Lower leg skin (tissue), 4 donors: ENCODE data around the gene STRA6. TPM values are rescaled to one million over a fixed set of nuclear protein-coding genes. Genes with fewer than 3 reads are reported as not detected.

Experiments used
- DNase-seq, 2 donors: peaks; one replicate each; pipeline ENCODE4 v3.0.0-alpha.2; 2019; ENCODE audit warnings: low spot score in 2 of 2
- H3K4me3 ChIP-seq: fragments of 200-600 bp; sonication (generic); 2 replicates; pipeline ENCODE4 v1.5.1; 2017; ENCODE audit warnings: mild to moderate bottlenecking, low read depth; ENCODE audit not compliant: poor library complexity, severe bottlenecking
- POLR2A ChIP-seq, 2 donors: fragments of 450-650 bp; IDR thresholded peaks; one replicate each; pipeline ENCODE4 v1.6.1; 2016 to 2017; ENCODE audit warnings: antibody characterized with exemption in 2 of 2, mild to moderate bottlenecking in 1 of 2, moderate library complexity in 1 of 2
- WGBS, 2 donors: methylation state at CpG; one replicate each; pipeline ENCODE4 v1.1.5; 2018; 5-methylcytosine and 5-hydroxymethylcytosine counted together
- intact Hi-C: fragments of 100-400 bp; cut with DNase I; formaldehyde crosslinking; loops from one replicate; pipeline ENCODE4 v1.15.0; 2023; ENCODE audit warnings: low total_unique reads
- total RNA-seq, 4 donors: library from RNA; depleted of rRNA; stranded (reverse); fragments of >200 nt; gene quantifications; one replicate each; pipeline ENCODE4 v1.1.0, GENCODE V29; 2016
- TF ChIP-seq, protein P1 (sequence below), 3 donors: fragments of 450-650 bp; IDR thresholded peaks; one replicate each; pipeline ENCODE4 v1.5.1; 2016; ENCODE audit warnings: antibody characterized with exemption in 3 of 3, mild to moderate bottlenecking in 3 of 3, moderate library complexity in 2 of 3

Gene STRA6
- total RNA-seq, 4 donors from 2014 or later = 0.52 TPM; not detected in 3

DNA sequence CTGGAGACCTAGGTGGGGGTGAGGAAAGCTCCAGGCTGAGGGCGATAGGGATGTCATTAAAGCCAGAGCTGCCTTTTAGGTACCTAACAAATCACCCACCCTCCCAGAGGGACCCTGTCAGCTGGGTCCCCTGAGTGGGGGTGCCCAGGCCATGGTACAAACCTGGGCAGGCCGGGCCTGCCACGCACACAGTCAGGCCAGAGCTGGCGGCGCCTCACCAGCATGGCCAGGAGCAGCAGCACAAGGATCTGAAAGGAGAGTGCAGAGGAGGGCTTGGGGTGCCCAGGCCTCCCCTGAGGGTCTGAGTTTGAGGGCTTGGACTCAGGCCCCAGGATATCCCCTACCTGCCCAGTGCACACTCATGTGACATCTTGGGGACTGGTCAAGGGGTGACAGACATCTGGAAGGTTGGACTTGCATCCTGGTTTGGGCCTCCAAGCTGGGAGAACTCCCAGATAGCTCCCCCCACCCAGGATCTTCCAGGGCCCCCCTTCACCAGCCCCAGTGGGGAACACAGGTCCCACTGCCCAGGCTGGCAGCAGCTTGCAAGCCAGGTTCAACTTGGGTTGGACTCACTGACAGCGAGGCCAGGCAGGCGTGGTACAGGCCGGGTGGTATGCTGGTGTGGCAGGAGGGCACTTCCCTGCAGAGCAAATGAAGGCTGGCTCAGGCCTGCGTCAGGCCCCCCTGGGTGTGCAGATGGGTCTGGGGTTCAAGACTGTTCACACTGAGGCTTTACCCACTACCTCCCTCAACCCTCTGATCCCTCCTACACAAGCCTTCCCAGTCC, 5.2 kb downstream of the STRA6 start:
- TF ChIP-seq POLR2A (IDR thresholded peaks at IDR 0.05) = no peak
- TF ChIP-seq, protein P1, sequence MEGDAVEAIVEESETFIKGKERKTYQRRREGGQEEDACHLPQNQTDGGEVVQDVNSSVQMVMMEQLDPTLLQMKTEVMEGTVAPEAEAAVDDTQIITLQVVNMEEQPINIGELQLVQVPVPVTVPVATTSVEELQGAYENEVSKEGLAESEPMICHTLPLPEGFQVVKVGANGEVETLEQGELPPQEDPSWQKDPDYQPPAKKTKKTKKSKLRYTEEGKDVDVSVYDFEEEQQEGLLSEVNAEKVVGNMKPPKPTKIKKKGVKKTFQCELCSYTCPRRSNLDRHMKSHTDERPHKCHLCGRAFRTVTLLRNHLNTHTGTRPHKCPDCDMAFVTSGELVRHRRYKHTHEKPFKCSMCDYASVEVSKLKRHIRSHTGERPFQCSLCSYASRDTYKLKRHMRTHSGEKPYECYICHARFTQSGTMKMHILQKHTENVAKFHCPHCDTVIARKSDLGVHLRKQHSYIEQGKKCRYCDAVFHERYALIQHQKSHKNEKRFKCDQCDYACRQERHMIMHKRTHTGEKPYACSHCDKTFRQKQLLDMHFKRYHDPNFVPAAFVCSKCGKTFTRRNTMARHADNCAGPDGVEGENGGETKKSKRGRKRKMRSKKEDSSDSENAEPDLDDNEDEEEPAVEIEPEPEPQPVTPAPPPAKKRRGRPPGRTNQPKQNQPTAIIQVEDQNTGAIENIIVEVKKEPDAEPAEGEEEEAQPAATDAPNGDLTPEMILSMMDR (IDR thresholded peaks at IDR 0.05) = no peak
- no peak overlapping the region for H3K4me3 ChIP-seq
- intact Hi-C loops = no loop called here
- 97 to 98% methylated on average over 5 to 9 of the region's 9 CpGs for WGBS, 2 donors
- no peak for DNase-seq

DNA sequence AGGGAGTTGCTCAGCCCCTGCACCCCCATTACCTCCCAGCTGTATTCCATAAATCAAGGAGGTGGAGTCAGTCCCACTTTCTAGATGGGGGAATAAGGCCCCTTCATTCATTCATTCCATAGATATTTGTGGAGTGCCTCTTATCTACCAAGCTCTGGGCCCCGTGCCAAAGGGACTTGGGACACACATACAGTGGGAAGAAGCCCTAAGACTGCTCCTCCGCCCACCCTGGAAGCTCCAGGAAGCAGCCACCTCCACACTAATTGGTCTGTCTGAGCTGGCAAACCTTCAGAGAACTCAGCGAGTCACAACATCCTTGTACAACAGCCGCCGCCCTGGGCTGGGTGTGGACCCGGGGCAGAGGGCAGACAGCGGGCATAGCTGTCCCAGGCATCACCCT, 6.4 kb downstream of the STRA6 start:
- no peak for TF ChIP-seq POLR2A (IDR thresholded peaks at IDR 0.05)
- TF ChIP-seq, protein P1 (IDR thresholded peaks at IDR 0.05) = no peak
- no peak for DNase-seq
- no peak overlapping the region for H3K4me3 ChIP-seq
- intact Hi-C loops = no loop called here
- WGBS, 2 donors = 20 to 21% methylated on average over 7 of the region's 7 CpGs

DNA sequence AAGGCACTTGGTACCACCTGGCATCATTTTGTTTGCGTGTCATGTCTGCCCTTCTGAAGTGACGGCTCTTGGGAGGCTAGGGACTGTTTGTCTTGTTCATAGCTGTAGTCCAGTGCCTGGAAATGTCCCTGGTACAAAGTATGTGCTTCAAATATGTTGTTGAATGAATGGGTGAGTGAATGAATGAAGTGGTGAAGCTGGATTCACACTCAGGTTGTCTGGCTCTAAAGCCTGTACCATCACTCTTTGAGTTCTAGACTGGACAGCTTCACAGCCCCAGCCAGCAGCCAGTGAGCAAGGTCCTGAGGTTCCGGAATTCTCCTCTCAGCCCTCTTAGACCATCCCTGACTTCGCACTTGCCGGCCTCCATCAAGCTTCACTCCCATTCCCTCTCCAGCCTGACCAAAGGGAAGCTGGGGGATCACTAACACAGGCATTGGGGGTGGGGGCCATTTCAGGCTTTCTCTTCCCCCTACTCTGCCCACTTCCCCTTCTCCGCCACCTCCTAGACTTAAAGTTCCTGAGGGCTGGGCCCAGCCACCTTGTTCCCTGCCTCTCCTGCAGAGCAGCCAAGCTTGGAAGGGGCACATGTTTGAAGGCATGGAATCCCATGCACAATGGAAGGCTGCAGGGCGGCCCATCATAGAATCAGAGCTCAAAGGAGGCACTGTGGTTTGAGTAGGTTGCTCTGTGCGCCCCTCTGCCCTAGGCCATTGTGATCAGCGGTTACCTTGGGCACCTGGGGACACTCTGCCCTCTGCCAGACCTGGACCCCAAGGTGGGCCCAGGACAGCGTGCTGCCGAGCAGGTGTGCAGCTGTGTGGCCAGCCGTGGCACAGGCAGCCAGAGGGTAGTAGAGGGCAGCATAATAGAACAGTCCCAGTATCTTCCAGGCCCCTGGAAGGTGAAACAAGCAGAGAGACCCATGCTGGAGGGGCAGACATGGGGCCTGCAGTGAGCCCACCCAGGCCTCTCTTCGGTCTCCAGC, 7.7 kb downstream of the STRA6 start:
- intact Hi-C loops = no loop called here
- TF ChIP-seq POLR2A (IDR thresholded peaks at IDR 0.05) = no peak
- TF ChIP-seq, protein P1 (IDR thresholded peaks at IDR 0.05) = no peak
- WGBS, 2 donors = 92 to 94% methylated on average over 13 of the region's 13 CpGs
- H3K4me3 ChIP-seq = no peak overlapping the region
- no peak for DNase-seq

DNA sequence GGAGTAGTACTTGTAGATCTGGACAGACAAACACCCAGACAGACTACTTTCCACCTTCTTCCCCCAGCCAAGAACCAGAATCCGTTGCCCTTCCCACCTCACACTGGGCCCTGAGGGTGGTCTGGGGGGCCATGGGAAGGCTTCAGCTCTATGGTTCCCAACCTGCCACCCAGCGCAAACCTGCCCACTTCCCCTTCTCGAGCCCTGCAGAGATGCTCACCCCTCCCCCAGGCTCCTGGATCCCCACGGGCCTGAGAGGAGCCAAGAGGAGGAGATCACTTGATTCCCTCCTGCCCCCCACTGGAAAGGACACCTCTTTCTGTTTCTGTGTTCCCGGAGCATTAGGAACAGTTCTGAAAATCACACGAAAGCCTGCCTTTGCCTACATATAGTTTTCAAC, 8.7 kb downstream of the STRA6 start:
- TF ChIP-seq, protein P1 (IDR thresholded peaks at IDR 0.05) = no peak
- no peak for TF ChIP-seq POLR2A (IDR thresholded peaks at IDR 0.05)
- H3K4me3 ChIP-seq = no peak overlapping the region
- no peak for DNase-seq
- WGBS, 2 donors = 68 to 84% methylated on average over 6 of the region's 6 CpGs
- intact Hi-C loops = no loop called here

DNA sequence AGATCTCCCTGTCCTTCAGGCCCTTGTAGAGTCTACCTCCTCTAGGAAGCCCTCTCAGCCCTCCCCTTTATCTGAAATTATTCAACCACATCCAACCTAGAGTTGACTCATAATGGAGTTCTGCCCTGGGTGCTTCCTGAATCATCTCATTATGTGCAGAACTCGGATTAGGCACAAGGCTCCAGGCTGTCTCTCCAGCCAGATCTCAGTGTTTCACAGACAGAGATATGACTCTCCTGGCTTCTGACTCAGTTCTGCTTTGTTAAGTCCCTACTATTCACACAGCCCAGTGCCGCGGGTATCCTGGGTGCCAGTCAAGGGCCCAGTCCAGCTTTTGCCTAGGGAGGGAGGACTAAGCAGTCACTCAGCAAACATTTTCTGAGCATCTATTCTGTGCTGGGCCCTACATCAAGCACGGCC, 9.3 kb downstream of the STRA6 start:
- DNase-seq = no peak
- intact Hi-C loops = no loop called here
- no peak for TF ChIP-seq POLR2A (IDR thresholded peaks at IDR 0.05)
- TF ChIP-seq, protein P1 (IDR thresholded peaks at IDR 0.05) = no peak
- no peak overlapping the region for H3K4me3 ChIP-seq
- 56 to 58% methylated on average over 4 of the region's 4 CpGs for WGBS, 2 donors
